GM21447 (cell line): ENCODE data around the gene TEX264.

Experiments used
- ATAC-seq: cut with Tn5 transposase; IDR thresholded peaks from one replicate; pipeline ENCODE4 v1.9.1; 2021; ENCODE audit not compliant: unreplicated experiment

The TEX264 gene

DNA sequence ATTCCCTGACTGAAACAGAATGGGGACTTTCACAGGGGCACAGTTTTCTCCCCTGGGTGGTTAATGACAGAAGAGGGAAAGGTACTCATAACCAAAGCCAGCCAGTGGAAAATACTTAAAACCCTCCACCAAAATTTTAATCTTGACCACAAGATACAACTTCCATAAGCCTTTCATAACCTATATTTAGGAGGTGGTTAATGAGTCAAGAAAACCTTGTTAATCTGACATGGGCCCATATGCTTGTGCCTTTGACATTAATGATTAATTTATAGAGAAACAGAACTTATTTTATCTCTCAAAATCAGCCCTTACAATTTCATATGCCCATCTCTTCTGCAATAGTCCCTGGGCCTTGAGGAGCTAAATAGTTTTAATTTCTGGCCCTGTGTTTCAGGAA, 76.8 kb downstream of the TEX264 start:
- ATAC-seq, result no peak

DNA sequence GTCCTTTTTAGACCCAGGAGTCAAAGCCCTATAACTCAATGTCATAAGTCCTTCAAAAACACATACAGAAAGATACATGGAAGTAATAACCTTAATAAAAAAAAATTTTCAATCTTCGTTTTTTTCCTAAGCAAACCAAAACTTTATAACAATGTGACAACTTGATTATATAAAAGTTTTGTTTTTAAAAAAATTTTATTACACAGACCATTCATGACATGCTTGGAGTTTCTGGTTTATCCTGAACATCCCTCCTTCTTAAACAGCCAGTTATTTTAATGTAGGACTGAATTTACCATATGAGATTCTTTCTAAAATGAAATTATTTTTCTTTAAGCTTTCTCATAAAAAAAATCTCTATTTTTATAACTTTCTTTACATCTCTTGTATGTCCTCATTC, 77.3 kb downstream of the TEX264 start:
- ATAC-seq, result no peak

DNA sequence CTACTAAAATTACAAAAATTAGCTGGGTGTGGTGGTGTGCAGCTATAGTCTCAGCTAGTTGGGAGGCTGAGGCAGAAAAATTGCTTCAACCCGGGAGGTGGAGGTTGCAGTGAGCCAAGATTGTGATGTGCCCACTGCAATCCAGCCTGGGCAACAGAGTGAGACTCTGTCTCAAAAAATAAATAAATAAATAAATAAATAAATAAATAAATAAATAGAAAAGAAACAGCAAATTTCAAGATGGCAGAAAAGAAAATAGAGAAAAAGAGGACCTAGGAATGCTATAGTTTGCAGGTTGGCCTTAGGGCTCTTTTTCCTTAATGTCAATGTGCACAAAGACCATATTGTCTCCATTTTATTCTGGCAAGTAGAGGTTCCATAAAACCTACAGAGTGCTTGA, 79.8 kb downstream of the TEX264 start:
- no peak for ATAC-seq

DNA sequence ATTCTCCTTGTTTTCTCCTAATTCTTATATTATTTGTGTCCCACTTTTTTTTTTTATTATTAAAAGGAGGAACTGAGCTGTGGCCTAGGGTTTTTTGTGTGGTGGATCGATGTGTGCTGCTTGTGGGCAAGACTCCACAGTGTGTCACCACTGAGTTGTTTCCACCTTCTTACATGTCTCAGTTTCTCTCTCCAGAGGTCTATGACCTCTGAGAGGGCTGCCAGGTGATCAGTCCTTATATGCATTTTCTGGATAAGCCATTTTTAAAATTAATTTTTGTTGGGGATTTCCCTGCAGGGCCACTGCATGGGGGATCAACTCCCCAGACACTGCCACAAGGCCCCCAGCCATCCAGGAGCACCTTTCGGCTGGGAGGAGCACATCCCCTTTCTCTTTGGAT, 80.2 kb downstream of the TEX264 start:
- ATAC-seq, result no peak
